Testis (tissue), 3 donors: ENCODE measurements around the gene LRRC7. TPM values are rescaled to one million over a fixed set of nuclear protein-coding genes. Genes with fewer than 3 reads are reported as not detected.
"Not testable (repeated sequence)": the region's sequence is repeated elsewhere in the genome, so short reads cannot be mapped to it uniquely, and the experiment has no call there.

Experiments
- DNase-seq: peaks from one replicate; pipeline ENCODE4 v3.0.0-alpha.2; 2019
- H3K27ac ChIP-seq, 2 donors: fragments of 200-600 bp; sonication (generic); one replicate each; pipeline ENCODE4 v1.5.1; 2019
- H3K27me3 ChIP-seq: fragments of 200-600 bp; sonication (generic); one replicate; pipeline ENCODE4 v1.5.1; 2019
- H3K36me3 ChIP-seq: fragments of 200-600 bp; sonication (generic); one replicate; pipeline ENCODE4 v1.5.1; 2017; ENCODE audit warnings: low read depth; ENCODE audit errors: missing control alignments
- H3K4me1 ChIP-seq: fragments of 200-600 bp; sonication (generic); one replicate; pipeline ENCODE4 v1.5.1; 2019
- H3K4me3 ChIP-seq, 2 donors: fragments of 200-600 bp; sonication (generic); one replicate each; pipeline ENCODE4 v1.5.1; 2017 to 2019
- H3K9me3 ChIP-seq: fragments of 200-600 bp; sonication (generic); one replicate; pipeline ENCODE4 v1.5.1; 2017
- CTCF ChIP-seq, 3 experiments: fragments of 450-650 bp in 2 of 3; fragments of 200-600 bp in 1 of 3; sonication (generic) in 1 of 3; IDR thresholded peaks; one replicate each; pipeline ENCODE4 v1.5.1; 2016 to 2019; ENCODE audit warnings: antibody characterized with exemption in 3 of 3, mild to moderate bottlenecking in 2 of 3, moderate library complexity in 1 of 3
- POLR2A ChIP-seq: fragments of 450-650 bp; IDR thresholded peaks from one replicate; pipeline ENCODE4 v1.6.1; 2017; ENCODE audit warnings: antibody characterized with exemption, mild to moderate bottlenecking, moderate library complexity
- WGBS, 2 donors: methylation state at CpG; one replicate each; pipeline ENCODE4 v1.1.5; 2018; 5-methylcytosine and 5-hydroxymethylcytosine counted together
- intact Hi-C: fragments of 100-400 bp; cut with DNase I; formaldehyde crosslinking; loops from one replicate; pipeline ENCODE4 v1.15.1; 2023; ENCODE audit warnings: low total_unique reads
- polyA plus RNA-seq: library from polyadenylated mRNA; stranded (reverse); fragments of 350-450 nt; fragmentation: Illumina TruSeq; extraction: RNeasy Lipid Tissue Mini Kit (QIAGEN cat#74804); gene quantifications from one replicate; pipeline ENCODE4 v1.2.3, GENCODE V29; 2014; ENCODE audit warnings: low read depth, low replicate concordance; ENCODE audit not compliant: insufficient read depth
- total RNA-seq, 2 donors: library from RNA; depleted of rRNA; stranded (reverse); fragments of >200 nt; gene quantifications; one replicate each; pipeline ENCODE4 v1.2.3, GENCODE V29; 2016

The LRRC7 gene
- total and polyA plus RNA-seq, 3 donors from 2014 or later = 5.2 to 8.0 (median 6.9) TPM

- Histone ChIP-seq H3K27me3 (no peaks in the 10 kb centered on the region), H3K27ac (no peak overlapping the region), H3K4me1 (peaks cover under 1% of the 10 kb centered on the region), H3K9me3 (no peaks in the 10 kb centered on the region), H3K4me3 (no peak overlapping the region), H3K36me3 (no peaks in the 10 kb centered on the region)
- TF ChIP-seq POLR2A (no peak), CTCF (IDR thresholded peaks at IDR 0.05) (no peak)
- 35 to 59% methylated on average over 1 of the region's 1 CpG for WGBS, 2 donors
- intact Hi-C loops = no loop called here
- no peak for DNase-seq
Measured at GRCh38 chr1:69920426-69920825, 352.7 kb downstream of the LRRC7 start.

GRCh38 chr1:69921486-69921885, 353.8 kb downstream of the LRRC7 start:
- H3K4me1 ChIP-seq = no peaks in the 10 kb centered on the region

GRCh38 chr1:69928234-69928633, 360.5 kb downstream of the LRRC7 start:
- H3K27me3 ChIP-seq, H3K4me3 ChIP-seq, intact Hi-C loops, H3K9me3 ChIP-seq, DNase-seq, H3K4me1 ChIP-seq, H3K27ac ChIP-seq, H3K36me3 ChIP-seq: not testable (repeated sequence)
- WGBS, 2 donors = 89 to 94% methylated on average over 9 to 11 of the region's 14 CpGs

More at GRCh38 chr1:69921486-69921885, 353.8 kb downstream of the LRRC7 start:
- no peak for DNase-seq
- Histone ChIP-seq H3K4me3 (no peak overlapping the region), H3K27ac (no peak overlapping the region), H3K9me3 (no peaks in the 10 kb centered on the region), H3K27me3 (no peaks in the 10 kb centered on the region), H3K36me3 (no peaks in the 10 kb centered on the region)
- intact Hi-C loops = no loop called here
- no peak for TF ChIP-seq POLR2A
- no peak for TF ChIP-seq CTCF (IDR thresholded peaks at IDR 0.05)

- H3K4me1 ChIP-seq = no peaks in the 10 kb centered on the region
- TF ChIP-seq CTCF (IDR thresholded peaks at IDR 0.05) (no peak), POLR2A (no peak)
- DNase-seq = no peak
- no peak overlapping the region for H3K27ac ChIP-seq
- H3K9me3 ChIP-seq = no peaks in the 10 kb centered on the region
- no peak overlapping the region for H3K4me3 ChIP-seq
- no peaks in the 10 kb centered on the region for H3K27me3 ChIP-seq
- H3K36me3 ChIP-seq = no peaks in the 10 kb centered on the region
- intact Hi-C loops = no loop called here
- WGBS, 2 donors = 87 to 93% methylated on average over 2 of the region's 2 CpGs
Measured at GRCh38 chr1:69929308-69930057, 361.8 kb downstream of the LRRC7 start.

- H3K27ac ChIP-seq = no peak overlapping the region
- H3K9me3 ChIP-seq = no peaks in the 10 kb centered on the region
- no peak for DNase-seq
- no peaks in the 10 kb centered on the region for H3K4me1 ChIP-seq
- no peaks in the 10 kb centered on the region for H3K36me3 ChIP-seq
- intact Hi-C loops = no loop called here
- no peak overlapping the region for H3K4me3 ChIP-seq
- TF ChIP-seq CTCF (IDR thresholded peaks at IDR 0.05) (no peak), POLR2A (no peak)
- H3K27me3 ChIP-seq = no peaks in the 10 kb centered on the region
- 93% methylated on average over 2 of the region's 2 CpGs for WGBS, 2 donors
Measured at GRCh38 chr1:69930396-69930795, 362.7 kb downstream of the LRRC7 start.
